D721Med (cell line): Measurements from ENCODE around the gene VIP.
"Not testable (repeated sequence)": the region's sequence is repeated elsewhere in the genome, so short reads cannot be mapped to it uniquely, and the experiment has no call there.

Experiments
- DNase-seq: peaks from one replicate; pipeline ENCODE4 v3.0.0; 2011; ENCODE audit warnings: low spot score; ENCODE audit not compliant: insufficient read length
- FAIRE-seq: peaks from 2 replicates; lab custom pipeline; 2011; peaks lifted over from hg19 to GRCh38; lab: Jason Lieb, UNC
- TF ChIP-seq, protein P1 (sequence below): IDR thresholded peaks from 2 replicates; pipeline ENCODE4 v1.5.1; 2012; ENCODE audit warnings: mild to moderate bottlenecking, control low read depth; ENCODE audit not compliant: insufficient read depth; ENCODE audit errors: missing control alignments

Gene VIP

DNA sequence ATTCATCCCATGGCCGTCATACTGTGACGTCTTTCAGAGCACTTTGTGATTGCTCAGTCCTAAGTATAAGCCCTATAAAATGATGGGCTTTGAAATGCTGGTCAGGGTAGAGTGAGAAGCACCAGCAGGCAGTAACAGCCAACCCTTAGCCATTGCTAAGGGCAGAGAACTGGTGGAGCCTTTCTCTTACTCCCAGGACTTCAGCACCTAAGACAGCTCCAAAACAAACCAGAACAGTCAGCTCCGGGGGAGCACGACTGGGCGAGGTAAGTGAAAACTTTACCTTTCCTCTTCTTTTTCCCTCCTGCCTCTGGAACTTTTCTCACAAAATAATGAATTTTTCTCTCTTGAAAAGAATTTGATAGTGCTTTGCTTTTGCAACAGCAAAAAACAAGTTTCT is at the start of gene VIP:
TSS of gene VIP (plus strand) at position 104 of the 400 bp plus-strand sequence. CDS start 1,381 bp downstream, outside the sequence.
- TF ChIP-seq, protein P1, sequence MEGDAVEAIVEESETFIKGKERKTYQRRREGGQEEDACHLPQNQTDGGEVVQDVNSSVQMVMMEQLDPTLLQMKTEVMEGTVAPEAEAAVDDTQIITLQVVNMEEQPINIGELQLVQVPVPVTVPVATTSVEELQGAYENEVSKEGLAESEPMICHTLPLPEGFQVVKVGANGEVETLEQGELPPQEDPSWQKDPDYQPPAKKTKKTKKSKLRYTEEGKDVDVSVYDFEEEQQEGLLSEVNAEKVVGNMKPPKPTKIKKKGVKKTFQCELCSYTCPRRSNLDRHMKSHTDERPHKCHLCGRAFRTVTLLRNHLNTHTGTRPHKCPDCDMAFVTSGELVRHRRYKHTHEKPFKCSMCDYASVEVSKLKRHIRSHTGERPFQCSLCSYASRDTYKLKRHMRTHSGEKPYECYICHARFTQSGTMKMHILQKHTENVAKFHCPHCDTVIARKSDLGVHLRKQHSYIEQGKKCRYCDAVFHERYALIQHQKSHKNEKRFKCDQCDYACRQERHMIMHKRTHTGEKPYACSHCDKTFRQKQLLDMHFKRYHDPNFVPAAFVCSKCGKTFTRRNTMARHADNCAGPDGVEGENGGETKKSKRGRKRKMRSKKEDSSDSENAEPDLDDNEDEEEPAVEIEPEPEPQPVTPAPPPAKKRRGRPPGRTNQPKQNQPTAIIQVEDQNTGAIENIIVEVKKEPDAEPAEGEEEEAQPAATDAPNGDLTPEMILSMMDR = no peak
- no peak for FAIRE-seq
- no peak for DNase-seq

DNA sequence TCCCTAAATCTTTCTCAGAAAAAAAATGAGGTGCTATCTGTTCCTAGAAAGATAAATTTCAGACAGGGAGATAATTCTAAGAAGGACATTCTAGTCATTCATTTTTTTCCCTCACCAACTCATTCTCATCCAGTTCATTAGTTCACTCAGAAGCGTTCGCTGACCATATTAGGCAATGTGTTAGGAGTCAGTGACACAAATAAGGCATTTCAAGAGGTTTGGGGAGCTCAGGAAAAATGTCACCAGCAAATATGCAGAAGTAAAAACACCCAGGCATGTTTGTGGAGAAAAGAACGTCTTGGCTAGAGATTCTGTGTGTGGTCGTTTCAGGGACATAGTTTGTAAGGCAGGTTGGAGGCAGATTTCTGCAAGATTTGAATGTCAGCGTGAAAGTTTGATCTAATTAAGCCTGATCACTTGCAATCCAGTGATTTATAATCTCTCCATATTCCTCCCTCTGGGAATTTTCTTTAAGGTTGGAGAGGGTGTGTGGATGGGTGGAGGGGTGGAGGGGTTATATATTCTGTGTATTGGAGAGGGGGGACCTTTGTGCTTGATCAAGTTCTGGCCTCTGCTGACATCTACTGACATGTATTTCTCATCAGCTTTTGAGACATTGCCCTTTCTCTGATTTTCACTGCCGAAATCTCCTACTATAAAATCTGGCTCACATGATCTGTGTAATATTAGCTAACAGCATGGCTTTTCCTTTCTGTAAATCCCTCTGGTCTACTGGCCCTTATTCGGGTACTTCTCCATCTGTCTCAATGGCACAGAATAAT is 49.3 kb upstream of the VIP start:
- no peak for FAIRE-seq
- no peak for DNase-seq
- TF ChIP-seq, protein P1 = peak; percentile 45

DNA sequence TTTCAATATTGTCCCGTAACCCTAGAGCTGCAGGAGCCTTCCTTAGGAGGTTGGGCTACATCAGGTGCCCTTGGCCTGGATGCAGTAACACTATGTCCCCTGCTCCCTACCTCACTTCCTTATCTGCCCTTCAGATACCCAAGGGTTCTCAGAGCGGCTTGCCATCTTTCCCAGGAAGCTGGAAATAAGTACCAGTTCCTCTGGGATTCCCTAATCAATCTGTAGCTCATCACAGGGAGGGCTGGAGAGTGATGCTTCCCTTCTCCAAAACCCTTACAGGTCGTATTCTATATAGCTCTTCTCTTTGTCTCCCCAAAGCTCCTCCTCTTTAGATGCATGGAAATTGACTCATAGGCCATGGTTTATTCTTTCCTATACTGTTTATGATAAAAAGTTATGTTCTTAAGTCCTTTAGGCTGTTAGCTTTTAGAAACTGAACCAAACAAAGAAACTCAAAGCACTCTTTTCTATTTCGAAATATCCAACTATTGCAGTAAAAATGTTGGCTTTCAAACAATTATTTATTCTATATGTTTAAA is 48.7 kb upstream of the VIP start:
- TF ChIP-seq, protein P1 = no peak
- no peak for DNase-seq
- no peak for FAIRE-seq

DNA sequence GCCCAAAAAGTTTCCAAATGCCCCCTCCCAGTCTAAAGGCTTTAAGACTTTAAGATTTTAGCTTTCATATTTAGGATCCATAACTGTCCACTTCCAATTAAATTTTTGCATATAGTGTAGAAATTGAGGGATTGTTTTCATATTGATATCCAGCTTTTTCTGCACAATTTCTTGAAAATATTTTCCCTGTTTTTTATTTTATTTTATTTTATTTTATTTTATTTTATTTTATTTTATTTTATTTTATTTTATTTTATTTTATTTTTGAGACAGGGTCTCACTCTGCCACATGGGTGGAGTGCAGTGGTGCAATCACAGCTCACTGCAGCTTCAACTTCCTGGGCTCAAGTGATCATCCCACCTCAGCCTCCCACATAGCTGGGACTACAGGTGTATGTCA is 46.8 kb upstream of the VIP start:
- not testable (repeated sequence) for FAIRE-seq, DNase-seq

DNA sequence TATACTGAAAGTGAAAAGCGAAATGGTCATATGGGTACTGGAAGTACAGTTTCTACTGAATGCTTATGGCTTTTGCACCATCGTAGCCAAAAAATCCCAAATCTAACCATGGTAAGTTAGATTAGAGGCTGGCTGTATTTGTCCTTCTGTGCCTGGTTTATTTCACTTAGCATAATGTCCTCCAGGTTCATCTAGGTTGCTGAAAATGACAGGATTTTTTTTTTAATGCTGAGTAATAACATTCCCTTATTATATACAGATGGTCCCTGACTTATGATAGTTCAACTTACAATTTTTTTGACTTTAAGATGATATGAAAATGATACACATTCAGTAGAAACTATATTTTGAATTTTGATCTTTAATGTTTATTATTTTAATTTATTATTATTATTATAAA is 45.3 kb upstream of the VIP start:
- TF ChIP-seq, protein P1 = no peak
- DNase-seq (no peak), FAIRE-seq (no peak)

DNA sequence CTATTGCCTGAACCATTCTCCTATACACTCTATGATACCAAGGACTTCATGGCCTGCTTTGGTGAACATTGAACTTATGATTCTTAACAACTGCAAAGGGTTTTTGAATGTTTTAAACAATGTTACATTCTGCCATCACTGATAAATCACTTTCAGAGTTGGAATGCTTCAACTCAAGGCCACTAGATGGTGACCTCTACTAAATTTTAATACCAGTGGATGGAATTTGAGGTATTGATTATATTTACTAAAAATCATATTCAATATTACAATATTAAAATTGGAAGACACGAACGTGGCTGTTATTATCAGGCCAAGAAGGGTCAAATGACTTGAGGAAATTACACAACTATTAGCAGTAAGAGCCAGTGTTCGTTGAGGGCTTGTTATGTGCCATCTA is 34.3 kb upstream of the VIP start:
- FAIRE-seq = no peak
- TF ChIP-seq, protein P1 = no peak
- DNase-seq = no peak

DNA sequence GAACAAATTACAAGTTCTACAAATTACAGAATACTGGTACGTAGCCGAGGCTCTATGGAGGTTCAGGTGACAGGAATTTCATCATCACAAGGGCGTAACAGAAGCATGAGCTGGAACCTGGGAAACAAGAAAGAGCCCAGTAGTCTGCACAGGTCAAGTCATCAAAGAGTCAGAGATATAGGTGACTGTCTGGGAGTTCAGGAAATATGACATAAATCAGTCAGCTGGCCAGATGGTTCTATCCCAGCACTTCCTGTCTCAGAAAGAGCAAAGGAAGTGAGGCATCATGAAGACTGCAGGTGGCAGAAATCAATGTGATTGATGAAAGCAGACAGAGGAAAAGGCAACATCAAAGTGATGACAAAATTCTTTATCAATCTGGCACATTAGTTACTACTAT is 29.6 kb upstream of the VIP start:
- FAIRE-seq (no peak), DNase-seq (no peak)
- TF ChIP-seq, protein P1 = no peak
